T-helper 1 cell treated with Interleukin-12 subunit alpha and Interleukin-12 subunit beta and Interleukin-4 antibody, amounts not matched to agents 30 ng/mL and 1 ng/mL, for 36 hours (primary cell): ENCODE measurements around the gene METTL1. TPM values are rescaled to one million over a fixed set of nuclear protein-coding genes. Genes with fewer than 3 reads are reported as not detected.

ENCODE experiments used
- intact Hi-C: fragments of 100-400 bp; cut with micrococcal nuclease; formaldehyde crosslinking; loops from one replicate; pipeline ENCODE4 v1.15.1; 2024
- total RNA-seq: library from RNA; stranded (reverse); gene quantifications from 2 replicates; pipeline ENCODE4 v1.2.3, GENCODE V29; 2022

Gene METTL1
- total RNA-seq, 1 donor from 2014 or later: 32.5 TPM

DNA sequence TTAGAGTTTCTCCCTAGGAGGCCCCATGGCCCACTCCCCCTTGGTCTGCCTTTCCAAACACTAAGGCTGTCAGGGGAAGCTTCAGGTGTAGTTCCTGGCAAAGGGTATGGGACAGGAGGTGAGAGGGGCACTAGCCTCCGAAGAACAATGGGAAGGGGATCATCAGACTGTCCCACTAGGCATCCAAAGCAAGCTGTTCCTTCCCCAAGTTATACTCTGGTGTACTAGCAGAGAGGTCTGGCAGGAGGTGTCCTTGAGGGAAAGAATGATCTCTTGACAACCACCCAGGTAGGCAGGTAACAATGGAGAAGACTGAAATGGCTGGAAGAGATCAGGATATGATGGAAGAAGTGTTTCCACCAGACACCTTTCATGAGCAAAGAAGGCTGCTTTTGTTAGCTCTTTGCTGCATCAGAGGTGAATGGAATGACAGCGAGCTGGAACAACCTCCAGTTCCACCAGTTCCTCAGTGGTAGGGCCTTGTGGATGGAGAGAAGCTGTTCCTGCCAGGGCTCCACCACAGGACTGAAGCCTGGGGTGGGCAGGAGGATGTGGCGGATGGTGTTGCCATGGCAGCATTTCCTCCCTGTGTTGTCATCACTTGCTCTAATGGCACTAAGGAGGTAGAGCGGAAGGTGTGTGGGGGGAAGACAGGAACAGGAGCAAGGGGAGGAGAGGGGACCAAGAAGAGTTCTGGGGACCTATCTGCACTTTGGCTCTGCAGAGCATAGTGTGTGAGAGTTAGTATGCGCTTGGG is 31.1 kb downstream of the METTL1 start:
- intact Hi-C loops: loop anchor here (1.0 to 5.0 kb wide), 9 partner anchors 14 to 1054 kb away; partner anchors contain the start of genes B4GALNT1, GLI1, INHBE and MARCHF9

GRCh38 chr12:57739914-57740538 is 31.9 kb downstream of the METTL1 start:
- intact Hi-C loops: loop anchor here (2.0 to 5.0 kb wide), 6 partner anchors 15 to 1053 kb away; partner anchors contain the start of genes GLI1, INHBE, MARCHF9 and PRIM1

DNA sequence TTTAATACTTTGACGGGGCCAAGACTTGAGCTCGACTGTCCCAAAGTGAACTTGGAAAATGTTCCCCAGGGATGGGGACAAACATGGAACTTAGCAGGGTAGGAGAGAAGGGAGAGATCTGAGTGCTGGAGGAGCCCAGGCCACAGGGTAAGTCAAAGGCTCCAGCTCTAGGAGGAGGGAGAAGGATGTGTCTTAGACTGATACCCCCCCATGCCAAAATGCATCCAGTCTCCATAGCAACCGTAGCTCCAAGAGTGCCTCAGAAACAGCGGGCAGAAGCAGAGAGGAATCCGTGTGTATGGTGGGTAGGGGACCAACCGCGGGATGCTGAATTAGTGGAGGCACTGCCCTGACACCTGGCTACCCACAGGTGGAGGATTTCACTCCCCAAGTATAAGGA is 32.5 kb downstream of the METTL1 start:
- intact Hi-C loops: no loop called here

GRCh38 chr12:57738661-57739237 is 33.2 kb downstream of the METTL1 start, which contains the start of gene AGAP2:
TSS of gene AGAP2 (minus strand) at chr12:57738742. CDS start at chr12:57738246, 496 bp downstream.
- intact Hi-C loops: no loop called here

DNA sequence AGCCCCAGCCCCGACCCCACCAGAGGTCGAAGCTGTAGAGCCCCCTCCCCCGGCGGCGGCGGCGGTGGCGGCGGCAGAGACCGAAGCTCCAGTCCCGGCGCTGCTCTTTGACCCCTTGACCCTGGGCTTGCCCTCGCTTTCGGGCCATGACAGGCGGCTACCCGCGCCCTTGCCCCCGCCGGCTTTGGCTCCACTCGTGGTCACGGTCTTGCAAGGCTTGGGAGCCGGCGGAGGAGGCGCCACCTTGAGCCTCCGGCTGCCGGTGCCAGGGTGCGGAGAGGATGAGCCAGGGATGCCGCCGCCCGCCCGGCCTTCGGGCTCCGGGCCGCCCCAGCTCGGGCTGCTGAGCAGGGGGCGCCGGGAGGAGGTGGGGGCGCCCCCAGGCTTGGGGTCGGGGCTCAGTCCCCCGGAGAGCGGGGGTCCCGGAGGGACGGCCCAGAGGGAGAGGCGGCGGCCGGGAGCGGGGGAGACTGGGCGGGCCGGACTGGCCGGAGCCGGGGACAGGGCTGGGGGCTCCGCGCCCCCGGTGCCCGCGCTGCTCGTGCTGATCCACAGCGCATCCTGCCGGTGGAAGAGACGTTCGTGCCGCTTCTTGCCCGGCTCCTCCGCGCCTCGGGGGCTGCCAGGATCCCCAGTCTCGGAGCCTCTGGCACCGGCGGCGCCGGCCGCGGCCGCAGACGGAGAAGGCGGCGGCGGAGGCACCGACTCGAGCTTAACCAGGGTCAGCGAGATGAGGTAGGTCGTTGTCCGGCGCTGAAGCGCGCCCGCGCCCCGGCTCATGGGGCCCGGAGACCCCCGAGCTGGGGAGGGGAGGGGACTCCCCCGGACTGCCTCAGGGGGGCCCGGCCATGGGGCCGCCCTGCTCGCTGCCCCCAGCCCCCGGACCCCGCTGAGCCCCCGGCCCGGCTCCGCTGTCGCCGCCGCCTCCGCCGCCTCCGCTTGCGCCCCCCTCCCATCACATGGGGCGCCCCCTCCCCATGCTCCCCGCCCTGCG is 34.1 kb downstream of the METTL1 start:
- intact Hi-C loops: no loop called here

- intact Hi-C loops: no loop called here
Measured at GRCh38 chr12:57736741-57737466, 35.0 kb downstream of the METTL1 start.

DNA sequence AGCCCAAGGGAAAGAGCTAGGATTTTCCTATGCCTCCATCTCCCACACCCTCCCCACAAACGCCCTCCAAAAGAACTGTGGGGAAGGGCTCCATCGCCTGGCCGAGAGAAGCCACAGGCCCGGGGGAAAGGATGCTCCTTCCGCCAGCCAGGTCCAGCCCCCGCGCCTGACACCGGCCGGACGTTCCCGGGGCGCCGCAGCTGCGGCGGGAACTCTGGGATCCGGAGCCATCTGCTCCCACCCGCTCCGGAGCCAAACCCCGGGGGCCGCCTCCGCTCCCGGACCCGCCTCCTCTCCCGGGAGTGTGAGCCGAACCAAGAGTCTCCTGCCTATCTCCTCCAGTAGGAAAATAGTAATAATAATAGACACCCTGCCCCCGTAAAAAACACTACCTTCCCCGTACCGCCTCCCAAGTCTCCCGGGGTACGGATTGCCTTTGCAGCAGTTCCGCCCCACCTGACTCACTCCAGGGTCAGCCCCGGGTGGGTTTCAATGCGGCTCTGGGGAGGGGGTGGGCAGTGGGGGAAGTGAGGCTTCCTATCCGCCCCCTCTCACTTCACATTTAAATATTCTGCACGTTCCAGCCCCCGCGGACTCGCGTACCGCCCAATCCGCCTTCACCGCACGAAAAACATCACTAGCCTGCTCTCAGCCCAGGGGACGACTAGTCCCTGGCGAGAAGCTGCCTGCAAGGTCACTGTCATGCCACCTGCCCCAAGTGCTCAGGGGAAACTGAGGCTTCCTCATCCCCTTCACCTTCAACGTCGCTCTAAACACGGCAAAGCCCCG is 35.8 kb downstream of the METTL1 start:
- intact Hi-C loops: no loop called here

DNA sequence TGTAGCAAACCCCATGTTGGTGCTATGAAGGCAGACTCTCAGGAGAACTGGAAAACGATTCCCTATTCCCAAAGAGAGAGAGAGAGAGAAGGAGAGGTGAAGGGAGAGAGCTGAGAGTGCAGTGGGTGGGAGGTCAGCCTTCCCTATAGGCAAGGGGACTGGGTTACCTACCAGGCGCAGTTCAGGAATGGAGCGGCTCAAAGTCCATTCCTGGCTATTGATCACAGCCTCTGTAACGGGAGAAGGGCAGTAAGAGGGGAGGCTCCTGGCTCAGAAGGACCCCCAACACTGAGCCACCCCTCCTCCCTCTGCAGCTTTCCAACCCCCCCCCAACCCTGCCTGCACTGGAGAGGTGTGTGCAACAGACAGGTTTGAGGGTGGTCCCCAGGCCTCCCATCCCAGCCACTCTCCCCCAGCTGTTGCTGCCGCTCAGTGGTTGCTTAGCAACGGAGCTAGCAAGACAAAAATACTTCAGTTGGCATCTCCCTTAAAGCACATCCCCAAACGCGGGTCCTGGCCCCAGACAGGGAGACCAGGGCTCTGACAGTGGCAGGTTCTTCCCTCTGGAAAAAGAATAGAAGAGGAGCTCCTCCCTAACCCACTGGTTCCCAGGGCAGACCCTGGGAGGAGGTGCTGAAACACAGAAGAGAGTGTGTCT is 36.6 kb downstream of the METTL1 start:
- intact Hi-C loops: no loop called here

- intact Hi-C loops: no loop called here
Measured at GRCh38 chr12:57734591-57734990, 37.3 kb downstream of the METTL1 start.

GRCh38 chr12:57733928-57734327 is 38.0 kb downstream of the METTL1 start:
- intact Hi-C loops: no loop called here

DNA sequence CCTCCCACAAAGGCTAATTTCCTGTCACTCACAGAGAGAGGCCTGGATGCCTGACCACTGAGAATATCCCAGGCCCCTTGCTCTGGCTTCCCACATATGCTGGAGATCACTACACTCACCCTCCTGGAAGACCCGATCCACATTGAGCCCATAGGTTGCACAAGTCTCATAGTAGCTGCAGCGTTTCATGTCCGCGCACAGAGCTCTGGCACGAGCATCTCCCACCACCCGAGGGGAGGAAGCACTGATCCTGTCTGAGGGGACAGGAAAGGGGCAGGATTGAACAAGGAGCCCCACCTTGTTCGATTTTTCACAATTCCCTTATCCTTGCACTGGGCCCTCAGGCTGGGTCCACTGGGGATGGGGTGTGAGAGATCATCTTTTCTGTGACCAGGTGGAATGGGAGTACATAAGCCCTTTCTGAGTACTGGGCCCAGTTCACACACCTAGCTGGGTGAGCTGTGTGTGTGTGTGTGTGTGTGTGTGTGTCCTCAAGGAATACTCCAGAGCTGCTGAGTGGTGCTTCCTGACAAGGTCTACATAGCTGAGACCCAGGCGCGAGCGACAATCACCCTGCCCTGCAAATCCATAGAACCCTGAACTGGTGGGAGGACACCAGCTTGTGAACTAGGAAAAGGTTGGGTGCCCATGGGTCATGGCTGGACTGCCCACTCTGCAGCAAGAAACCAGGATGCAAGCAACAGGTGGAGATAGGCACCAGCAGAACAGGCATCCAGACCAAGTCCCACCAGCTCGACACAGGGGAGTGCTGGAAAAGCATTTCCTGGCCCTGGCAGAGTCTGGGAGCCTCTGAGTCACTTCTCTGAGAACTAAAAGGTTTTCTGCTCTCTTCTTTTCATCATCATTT is 38.9 kb downstream of the METTL1 start:
- intact Hi-C loops: no loop called here

DNA sequence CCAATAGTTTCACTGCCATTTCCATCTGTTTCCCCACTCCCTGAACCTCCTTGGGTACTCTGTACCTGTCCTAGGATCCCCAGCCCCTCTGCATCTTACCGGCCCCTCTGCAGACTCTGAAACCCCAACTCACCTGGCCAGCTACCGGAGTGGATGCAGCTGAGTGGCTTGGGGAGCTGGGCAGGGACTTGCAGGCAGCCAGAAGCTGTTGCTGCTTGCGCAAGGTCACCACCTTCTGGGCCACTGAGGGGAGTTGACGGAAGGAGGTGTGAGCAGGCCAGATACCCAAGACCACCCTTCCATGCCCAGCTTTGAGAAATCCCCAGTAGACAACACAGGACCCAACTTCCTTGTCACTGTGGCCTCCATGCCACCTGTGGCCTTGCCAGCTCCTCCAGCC is 39.6 kb downstream of the METTL1 start:
- intact Hi-C loops: no loop called here

GRCh38 chr12:57731411-57732080 is 40.4 kb downstream of the METTL1 start:
- intact Hi-C loops: no loop called here

GRCh38 chr12:57730336-57731067 is 41.4 kb downstream of the METTL1 start:
- intact Hi-C loops: no loop called here

- intact Hi-C loops: no loop called here
Measured at GRCh38 chr12:57729321-57729844, 42.5 kb downstream of the METTL1 start.

GRCh38 chr12:57727758-57728395 is 44.0 kb downstream of the METTL1 start:
- intact Hi-C loops: no loop called here
